ENCODE results near the gene SYT4.

Gene SYT4

DNA sequence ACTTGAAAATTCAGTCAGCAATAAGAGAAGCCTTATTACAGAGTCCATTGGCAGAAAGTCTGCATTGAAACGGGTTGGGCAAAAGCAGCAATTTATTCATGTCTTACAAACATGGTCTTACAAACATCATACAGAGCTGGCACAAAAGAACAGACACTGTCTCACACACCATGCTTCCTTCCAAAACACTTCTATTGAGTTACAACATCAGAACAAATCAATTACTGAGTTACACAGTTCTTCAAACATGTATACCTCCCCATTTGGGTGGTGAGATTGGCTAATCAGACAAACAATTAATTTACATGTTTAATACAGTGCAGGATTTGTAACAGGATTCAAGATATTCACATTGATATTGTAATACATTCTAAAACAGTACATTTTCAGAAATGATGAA lies 9.5 kb downstream of the SYT4 start:
- Mint-ChIP-seq H3K36me3 (no peaks in the 10 kb centered on the region), H3K27ac (no peak overlapping the region), H3K4me3 (no peak overlapping the region), H3K9me3 (peaks cover 1% of the 10 kb centered on the region), H3K4me1 (no peaks in the 10 kb centered on the region), H3K27me3 (no peaks in the 10 kb centered on the region)
- no peak for ATAC-seq (ENCODE audit: low read depth)
- no peak for DNase-seq (ENCODE audit: low spot score in 2 of 2)

DNA sequence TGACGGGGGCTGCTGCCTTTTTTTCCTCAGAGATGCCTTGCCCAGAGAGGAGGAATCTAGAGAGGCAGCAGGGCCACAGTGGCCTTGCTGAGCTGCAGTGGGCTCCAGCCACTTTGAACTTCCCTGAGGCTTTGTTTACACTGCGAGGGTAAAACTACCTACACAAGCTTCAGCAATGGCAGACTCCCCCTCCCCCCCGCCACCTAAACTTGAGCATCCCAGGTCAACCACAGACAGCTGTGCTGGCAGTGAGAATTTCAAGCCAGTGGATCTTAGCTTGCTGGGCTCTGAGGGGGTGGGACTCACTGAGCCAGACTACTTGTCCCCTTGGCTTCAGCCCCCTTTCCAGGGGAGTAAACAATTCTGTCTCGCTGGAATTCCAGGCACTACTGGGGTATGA lies 11.8 kb downstream of the SYT4 start:
- no peaks in the 10 kb centered on the region for H3K4me1 Mint-ChIP-seq
- DNase-seq (ENCODE audit: low spot score in 2 of 2) (no peak), ATAC-seq (ENCODE audit: low read depth) (no peak)
- no peaks in the 10 kb centered on the region for H3K27me3 Mint-ChIP-seq
- H3K4me3 Mint-ChIP-seq: no peak overlapping the region
- no peaks in the 10 kb centered on the region for H3K36me3 Mint-ChIP-seq
- H3K9me3 Mint-ChIP-seq: peaks cover 6% of the 10 kb centered on the region
- no peak overlapping the region for H3K27ac Mint-ChIP-seq

DNA sequence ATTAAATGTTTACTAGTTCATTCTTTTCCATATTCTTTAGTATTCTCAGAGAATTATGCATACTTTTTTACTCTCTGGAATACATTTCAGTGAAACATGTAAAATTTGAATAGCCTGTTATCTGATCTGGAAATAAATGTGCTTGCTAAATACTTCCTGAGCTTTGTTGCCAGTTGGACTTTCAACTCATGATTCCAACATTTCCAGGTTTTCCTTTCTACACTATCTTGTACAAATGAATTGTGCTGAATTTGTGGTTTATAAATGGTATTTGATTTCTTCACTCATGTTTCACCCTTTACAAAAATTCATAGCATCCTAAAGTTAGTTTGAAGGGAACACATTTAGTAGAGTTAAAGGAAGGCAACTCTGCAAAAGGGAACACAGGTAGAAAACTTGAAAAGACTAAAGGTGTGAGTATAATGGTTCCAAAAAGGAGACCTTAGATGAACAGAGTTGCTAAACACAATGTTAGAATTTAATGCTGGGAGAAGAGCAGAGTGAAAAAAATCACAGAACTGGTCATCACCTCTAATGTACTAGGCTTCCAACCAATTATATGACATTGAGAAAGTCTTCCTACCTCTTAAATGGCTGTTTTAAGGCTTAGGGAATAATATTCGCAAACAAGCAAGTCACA lies 28.6 kb downstream of the SYT4 start:
- ATAC-seq (ENCODE audit: low read depth): no peak
- no peaks in the 10 kb centered on the region for H3K36me3 Mint-ChIP-seq
- no peak overlapping the region for H3K4me3 Mint-ChIP-seq
- DNase-seq (ENCODE audit: low spot score in 2 of 2): no peak
- no peaks in the 10 kb centered on the region for H3K4me1 Mint-ChIP-seq
- H3K27ac Mint-ChIP-seq: no peak overlapping the region
- no peaks in the 10 kb centered on the region for H3K27me3 Mint-ChIP-seq
- no peaks in the 10 kb centered on the region for H3K9me3 Mint-ChIP-seq

DNA sequence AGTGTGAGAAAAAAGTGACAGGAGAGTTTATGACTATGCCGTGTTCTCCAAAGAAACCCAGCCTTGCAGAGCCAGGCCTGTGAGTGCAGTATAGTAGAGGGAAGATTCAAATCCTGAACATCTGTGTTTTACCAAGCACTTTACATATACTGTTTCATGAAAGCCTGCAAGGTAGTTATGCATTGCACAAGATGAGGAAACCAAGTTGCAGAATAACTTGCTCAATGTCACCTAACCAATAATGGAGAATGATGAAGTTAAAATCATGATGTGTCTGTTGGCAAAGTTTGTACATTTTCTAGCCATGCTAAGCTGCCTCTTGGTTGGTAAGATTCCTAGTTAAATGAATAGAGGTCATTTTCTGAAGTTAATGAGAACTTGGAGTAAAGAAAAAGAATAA lies 29.3 kb downstream of the SYT4 start:
- no peak for ATAC-seq (ENCODE audit: low read depth)
- Mint-ChIP-seq H3K4me1 (no peaks in the 10 kb centered on the region), H3K36me3 (no peaks in the 10 kb centered on the region), H3K27me3 (no peaks in the 10 kb centered on the region), H3K4me3 (no peak overlapping the region), H3K9me3 (no peaks in the 10 kb centered on the region), H3K27ac (no peak overlapping the region)
- DNase-seq (ENCODE audit: low spot score in 2 of 2): no peak

DNA sequence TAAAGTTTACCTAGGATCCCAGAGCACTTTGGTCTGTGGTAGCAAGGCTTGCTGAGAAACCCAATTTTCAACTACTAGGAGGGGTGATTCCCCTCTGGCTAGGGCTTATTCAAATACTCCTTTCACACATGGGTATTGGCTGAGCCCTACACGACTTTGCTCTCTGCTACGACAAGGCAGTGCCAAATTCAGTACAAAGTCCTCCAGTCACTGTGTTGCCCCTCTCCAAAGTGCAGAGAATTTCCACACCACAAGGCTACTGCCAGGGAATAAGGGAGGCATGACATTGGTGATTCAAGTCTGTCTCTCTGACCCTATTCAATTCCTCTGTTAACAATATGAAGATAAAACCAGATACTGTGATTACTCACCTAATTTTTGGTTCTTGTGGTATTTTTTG lies 38.9 kb downstream of the SYT4 start:
- peaks cover 2% of the 10 kb centered on the region for H3K9me3 Mint-ChIP-seq
- no peaks in the 10 kb centered on the region for H3K27me3 Mint-ChIP-seq
- H3K27ac Mint-ChIP-seq: no peak overlapping the region
- DNase-seq (ENCODE audit: low spot score in 2 of 2) (no peak), ATAC-seq (ENCODE audit: low read depth) (no peak)
- H3K36me3 Mint-ChIP-seq: no peaks in the 10 kb centered on the region
- H3K4me3 Mint-ChIP-seq: no peak overlapping the region
- no peaks in the 10 kb centered on the region for H3K4me1 Mint-ChIP-seq

DNA sequence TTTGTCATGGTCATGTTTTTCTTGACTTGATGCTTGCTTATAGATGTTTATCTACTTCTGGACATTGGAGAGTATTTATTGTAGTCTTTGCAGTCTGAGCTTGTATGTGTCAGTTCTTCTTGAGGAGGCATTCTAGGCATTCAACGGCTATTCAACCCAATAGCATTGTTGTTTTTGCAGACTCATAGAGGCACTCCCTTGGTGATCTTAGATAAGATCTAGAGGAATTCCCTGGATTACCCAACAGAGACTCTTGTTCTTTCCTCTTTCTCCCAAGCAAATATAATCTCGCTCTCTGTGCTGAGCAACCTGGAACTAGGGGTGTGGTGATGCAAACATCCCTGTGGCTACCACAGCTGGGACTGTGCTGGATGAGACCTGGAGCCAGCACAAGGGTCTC lies 40.4 kb downstream of the SYT4 start:
- no peaks in the 10 kb centered on the region for H3K4me1 Mint-ChIP-seq
- no peak overlapping the region for H3K27ac Mint-ChIP-seq
- H3K27me3 Mint-ChIP-seq: no peaks in the 10 kb centered on the region
- peaks cover 3% of the 10 kb centered on the region for H3K9me3 Mint-ChIP-seq
- ATAC-seq (ENCODE audit: low read depth): no peak
- H3K4me3 Mint-ChIP-seq: no peak overlapping the region
- no peak for DNase-seq (ENCODE audit: low spot score in 2 of 2)
- no peaks in the 10 kb centered on the region for H3K36me3 Mint-ChIP-seq

DNA sequence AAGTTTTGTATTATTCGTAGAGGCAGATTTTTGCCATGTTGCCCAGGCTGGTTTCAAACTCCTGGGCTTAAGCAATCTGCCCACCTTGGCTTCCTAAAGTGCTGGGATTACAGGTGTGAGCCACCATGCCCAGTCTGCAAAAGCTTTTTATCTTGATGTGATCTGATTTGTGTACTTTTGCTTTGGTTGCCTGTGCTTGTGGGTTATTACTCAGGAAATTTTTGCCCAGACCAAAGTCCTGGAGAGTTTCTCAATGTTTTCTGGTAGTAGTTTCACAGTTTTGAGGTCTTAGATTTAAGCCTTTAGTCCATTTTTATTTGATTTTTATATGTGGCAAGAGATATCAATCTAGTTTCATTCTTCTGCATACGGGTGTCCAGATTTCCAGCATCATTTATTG lies 42.4 kb downstream of the SYT4 start:
- no peaks in the 10 kb centered on the region for H3K36me3 Mint-ChIP-seq
- H3K27me3 Mint-ChIP-seq: no peaks in the 10 kb centered on the region
- H3K27ac Mint-ChIP-seq: no peak overlapping the region
- peaks cover 3% of the 10 kb centered on the region for H3K9me3 Mint-ChIP-seq
- H3K4me3 Mint-ChIP-seq: no peak overlapping the region
- no peak for DNase-seq (ENCODE audit: low spot score in 2 of 2)
- no peaks in the 10 kb centered on the region for H3K4me1 Mint-ChIP-seq
- ATAC-seq (ENCODE audit: low read depth): no peak

DNA sequence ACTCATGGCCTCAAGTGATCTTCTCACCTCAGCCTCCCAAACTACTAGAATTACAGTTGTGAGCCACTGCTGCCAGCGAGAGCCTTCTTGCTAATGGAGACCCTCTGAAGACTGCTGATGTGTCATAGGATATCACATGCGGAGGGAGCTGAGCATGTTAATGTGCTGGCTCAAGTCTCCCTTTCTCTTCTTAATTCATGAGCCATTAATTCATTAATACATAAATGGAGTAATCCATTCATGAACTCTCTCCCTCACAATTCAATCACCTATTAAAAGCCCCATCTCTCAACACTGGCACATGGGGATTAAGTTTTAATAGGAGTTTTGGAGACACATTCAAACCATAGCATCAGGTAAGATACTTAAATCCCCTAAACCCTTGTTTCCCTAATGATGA lies 54.8 kb downstream of the SYT4 start:
- Mint-ChIP-seq H3K36me3 (no peaks in the 10 kb centered on the region), H3K4me1 (no peaks in the 10 kb centered on the region), H3K27ac (no peak overlapping the region), H3K9me3 (peaks cover 3% of the 10 kb centered on the region), H3K4me3 (no peak overlapping the region), H3K27me3 (no peaks in the 10 kb centered on the region)
- ATAC-seq (ENCODE audit: low read depth) (no peak), DNase-seq (ENCODE audit: low spot score in 2 of 2) (no peak)

DNA sequence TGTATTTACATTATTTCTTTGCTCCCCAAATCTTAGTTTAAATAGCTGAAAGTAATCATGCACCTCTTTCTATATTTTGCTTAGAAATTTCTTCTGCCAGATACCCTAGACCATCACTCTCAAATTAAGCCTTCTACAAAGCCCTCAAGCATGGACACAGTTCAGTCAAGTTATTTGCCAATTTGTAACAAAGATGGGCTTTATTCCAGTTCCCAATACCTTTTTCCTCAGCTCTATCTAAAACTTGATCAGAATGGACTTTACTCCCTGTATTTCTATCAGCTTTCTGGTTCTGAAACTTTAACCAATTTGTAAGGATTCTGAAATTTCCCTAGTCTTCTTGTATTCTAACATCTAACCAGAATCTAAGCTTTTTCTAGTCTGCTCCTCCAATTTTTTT lies 56.6 kb downstream of the SYT4 start:
- Mint-ChIP-seq H3K36me3 (no peaks in the 10 kb centered on the region), H3K4me3 (no peak overlapping the region), H3K9me3 (peaks cover 5% of the 10 kb centered on the region), H3K27ac (no peak overlapping the region), H3K4me1 (no peaks in the 10 kb centered on the region), H3K27me3 (no peaks in the 10 kb centered on the region)
- no peak for ATAC-seq (ENCODE audit: low read depth)
- DNase-seq (ENCODE audit: low spot score in 2 of 2): no peak

Measured in memory B cell (primary cell).